PC-3 (cell line): ENCODE measurements around the gene CUL4A.

Experiments
- EZH2 ChIP-seq: fragments of 300-600 bp; sonication (generic); IDR thresholded peaks from one replicate; pipeline ENCODE4 v1.6.1; 2017; ENCODE audit warnings: antibody characterized with exemption, mild to moderate bottlenecking, low read length; ENCODE audit not compliant: unreplicated experiment
- EZH2phosphoT487 ChIP-seq: fragments of 300-600 bp; sonication (generic); IDR thresholded peaks from 2 replicates; pipeline ENCODE4 v1.6.1; 2018; ENCODE audit warnings: mild to moderate bottlenecking, antibody characterized with exemption, low read length, borderline replicate concordance
- TF ChIP-seq, protein P1 (sequence below): fragments of 300-600 bp; sonication (generic); conservative IDR thresholded peaks from 2 replicates; pipeline ENCODE4 v1.5.1; 2017; ENCODE audit warnings: antibody characterized with exemption, low read depth, mild to moderate bottlenecking, low read length

DNA sequence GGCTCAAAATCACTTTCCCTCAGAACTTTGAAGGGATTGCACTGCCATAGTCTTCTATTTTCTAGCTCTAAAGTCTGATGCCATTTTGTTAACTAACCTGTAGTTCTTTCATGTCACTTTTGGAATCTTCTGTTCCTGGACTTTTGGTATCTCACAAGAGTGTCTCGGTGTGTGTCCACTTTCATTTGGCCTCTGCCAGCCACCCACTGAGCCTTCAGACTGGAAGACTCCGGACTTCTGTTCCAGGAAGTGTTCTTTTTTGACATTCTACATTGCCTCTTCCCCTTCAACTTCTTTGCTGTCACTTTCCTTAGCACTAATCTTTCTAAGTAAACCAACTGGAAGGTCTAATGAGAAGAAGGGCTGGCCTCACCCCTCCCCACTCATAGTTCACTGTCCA is 62.6 kb downstream of the CUL4A start:
- TF ChIP-seq, protein P1, sequence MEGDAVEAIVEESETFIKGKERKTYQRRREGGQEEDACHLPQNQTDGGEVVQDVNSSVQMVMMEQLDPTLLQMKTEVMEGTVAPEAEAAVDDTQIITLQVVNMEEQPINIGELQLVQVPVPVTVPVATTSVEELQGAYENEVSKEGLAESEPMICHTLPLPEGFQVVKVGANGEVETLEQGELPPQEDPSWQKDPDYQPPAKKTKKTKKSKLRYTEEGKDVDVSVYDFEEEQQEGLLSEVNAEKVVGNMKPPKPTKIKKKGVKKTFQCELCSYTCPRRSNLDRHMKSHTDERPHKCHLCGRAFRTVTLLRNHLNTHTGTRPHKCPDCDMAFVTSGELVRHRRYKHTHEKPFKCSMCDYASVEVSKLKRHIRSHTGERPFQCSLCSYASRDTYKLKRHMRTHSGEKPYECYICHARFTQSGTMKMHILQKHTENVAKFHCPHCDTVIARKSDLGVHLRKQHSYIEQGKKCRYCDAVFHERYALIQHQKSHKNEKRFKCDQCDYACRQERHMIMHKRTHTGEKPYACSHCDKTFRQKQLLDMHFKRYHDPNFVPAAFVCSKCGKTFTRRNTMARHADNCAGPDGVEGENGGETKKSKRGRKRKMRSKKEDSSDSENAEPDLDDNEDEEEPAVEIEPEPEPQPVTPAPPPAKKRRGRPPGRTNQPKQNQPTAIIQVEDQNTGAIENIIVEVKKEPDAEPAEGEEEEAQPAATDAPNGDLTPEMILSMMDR, result no peak
- TF ChIP-seq EZH2 (no peak), EZH2phosphoT487 (no peak)
